Stimulated activated CD8-positive, alpha-beta memory T cell treated with anti-CD3 and anti-CD28 coated beads, Interleukin-4, amount 100 ng/mL, for 48 hours (primary cell): ENCODE measurements around the gene ZNF587B.
A peak's percentile ranks its signal among the peaks of the same experiment; 100 is the strongest.
"Not testable (repeated sequence)": the region's sequence is repeated elsewhere in the genome, so short reads cannot be mapped to it uniquely, and the experiment has no call there.

Source experiments
- DNase-seq: peaks from one replicate; pipeline ENCODE4 v3.0.0-alpha.2; 2020

Gene ZNF587B

GRCh38 chr19:57830071-57830602 lies at the start of gene ZNF587B:
Gene ZNF587B, plus strand, starts transcription at chr19:57830299. Its CDS starts 230 bp downstream, at chr19:57830529.
- peak; percentile 65 for DNase-seq

GRCh38 chr19:57786286-57786685 lies 43.8 kb upstream of the ZNF587B start:
- DNase-seq: no peak

GRCh38 chr19:57786906-57787305 lies 43.2 kb upstream of the ZNF587B start:
- DNase-seq: no peak

GRCh38 chr19:57788114-57788692 lies 41.9 kb upstream of the ZNF587B start:
- DNase-seq: no peak

GRCh38 chr19:57789288-57789687 lies 40.8 kb upstream of the ZNF587B start:
- no peak for DNase-seq

GRCh38 chr19:57796580-57796979 lies 33.5 kb upstream of the ZNF587B start:
- DNase-seq: not testable (repeated sequence)

- no peak for DNase-seq
Observed at GRCh38 chr19:57800696-57801095, 29.4 kb upstream of the ZNF587B start.

GRCh38 chr19:57802269-57802668 lies 27.8 kb upstream of the ZNF587B start:
- no peak for DNase-seq

GRCh38 chr19:57803265-57803593 lies 26.9 kb upstream of the ZNF587B start:
- no peak for DNase-seq

- DNase-seq: no peak
Observed at GRCh38 chr19:57803594-57804325, 26.3 kb upstream of the ZNF587B start.

- no peak for DNase-seq
Observed at GRCh38 chr19:57807541-57807940, 22.6 kb upstream of the ZNF587B start.

GRCh38 chr19:57810410-57811295 lies 19.4 kb upstream of the ZNF587B start:
- DNase-seq: not testable (repeated sequence)

GRCh38 chr19:57812226-57812625 lies 17.9 kb upstream of the ZNF587B start:
- DNase-seq: no peak

GRCh38 chr19:57812975-57813820 lies 16.9 kb upstream of the ZNF587B start:
- not testable (repeated sequence) for DNase-seq

- no peak for DNase-seq
Observed at GRCh38 chr19:57813919-57814504, 16.1 kb upstream of the ZNF587B start.

GRCh38 chr19:57814505-57815246 lies 15.4 kb upstream of the ZNF587B start, which contains the start of gene ZNF552:
Gene ZNF552, minus strand, starts transcription at chr19:57814913. Its CDS starts 170 bp downstream, at chr19:57814743.
- DNase-seq: peak; percentile 77

- no peak for DNase-seq
Observed at GRCh38 chr19:57815247-57816075, 14.6 kb upstream of the ZNF587B start.

- DNase-seq: no peak
Observed at GRCh38 chr19:57816652-57817051, 13.4 kb upstream of the ZNF587B start.

GRCh38 chr19:57817976-57818375 lies 12.1 kb upstream of the ZNF587B start:
- no peak for DNase-seq

- no peak for DNase-seq
Observed at GRCh38 chr19:57818378-57818777, 11.7 kb upstream of the ZNF587B start.
